Medulla oblongata (tissue), 1 donor: ENCODE data around the gene BCAS1.

Experiments used
- DNase-seq: peaks from one replicate; pipeline ENCODE4 v3.0.0-alpha.2; 2015; ENCODE audit errors: extremely low spot score

BCAS1 gene

DNA sequence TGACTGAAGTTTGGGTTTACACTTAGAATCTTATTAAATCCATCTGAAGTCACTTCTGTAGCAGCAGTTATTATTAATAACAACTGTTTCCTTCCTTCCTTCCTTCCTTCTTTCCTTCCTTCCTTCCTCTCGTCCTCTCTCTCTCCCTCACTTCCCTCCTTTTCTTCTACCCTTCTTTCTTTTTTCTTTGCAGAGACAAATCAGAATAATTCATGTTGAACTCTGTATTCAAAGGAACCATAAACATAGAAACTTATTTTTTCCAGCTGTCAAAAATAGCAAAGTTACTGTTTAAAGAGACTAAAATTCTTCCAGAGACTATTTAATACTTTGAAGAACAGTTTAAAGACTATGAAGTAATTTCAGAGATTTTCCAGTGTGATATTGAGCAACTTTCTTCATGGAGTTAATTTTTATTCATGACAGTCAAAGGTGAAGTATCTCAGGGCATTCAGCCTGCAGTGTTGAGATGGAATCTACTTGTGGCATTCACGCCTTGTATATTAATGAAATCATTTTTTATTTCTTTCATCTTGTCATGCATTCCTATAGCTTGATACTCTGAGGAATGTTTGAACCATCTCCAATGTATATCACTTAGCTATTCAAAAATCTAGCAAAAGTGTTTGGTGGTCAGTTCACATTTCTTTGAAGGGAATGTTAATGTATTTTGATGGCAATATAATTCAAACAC is 109.7 kb downstream of the BCAS1 start:
- DNase-seq, result no peak

DNA sequence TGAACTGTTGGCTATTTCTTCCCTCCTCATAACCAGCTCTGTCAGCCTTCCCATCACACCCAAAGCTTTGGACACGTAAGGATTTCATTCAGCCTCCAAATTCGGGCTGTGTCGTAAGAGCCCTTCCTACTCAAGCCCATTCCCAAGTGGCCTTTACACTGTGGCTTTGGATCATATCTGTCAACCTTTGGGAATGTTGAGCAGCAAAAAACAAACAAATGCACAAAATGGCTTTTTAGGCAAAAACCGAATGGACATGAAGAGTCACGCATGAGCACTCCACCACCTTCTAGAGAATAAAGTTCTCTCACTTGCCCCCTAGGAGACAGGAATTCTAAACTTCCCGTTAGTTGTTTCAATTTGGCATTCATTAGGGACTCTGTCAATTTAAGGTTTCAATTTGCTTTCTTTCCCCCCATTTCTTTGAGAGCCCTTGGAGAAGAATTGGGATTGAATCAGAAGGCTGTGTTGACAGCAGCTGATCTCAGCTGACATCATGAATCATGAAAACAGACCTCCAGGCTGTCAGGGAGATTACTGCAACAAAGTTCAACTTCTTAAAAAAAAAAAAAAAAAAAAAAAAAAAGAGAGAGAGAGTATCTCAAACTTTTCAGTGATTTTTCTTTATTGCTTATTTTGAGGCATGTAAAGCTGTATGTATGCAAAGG is 110.3 kb downstream of the BCAS1 start:
- no peak for DNase-seq

DNA sequence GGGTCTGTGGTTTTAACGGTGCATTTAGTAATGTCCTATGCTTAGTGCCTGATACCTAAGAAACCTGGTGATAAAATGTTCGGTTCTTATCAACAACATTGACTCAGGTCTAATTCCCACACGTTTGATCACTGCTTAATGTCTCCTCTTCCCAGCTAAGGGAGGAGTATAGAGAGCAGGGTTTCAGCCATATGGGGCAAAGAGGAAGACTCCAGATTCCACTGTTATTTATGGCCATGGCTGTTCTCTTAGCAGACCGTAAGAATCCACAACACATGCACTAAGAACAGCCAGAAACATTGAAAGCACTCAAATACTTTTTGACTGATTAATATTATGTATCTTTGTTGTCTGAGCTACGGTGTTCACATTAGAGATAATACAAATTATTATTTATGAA is 112.1 kb downstream of the BCAS1 start:
- DNase-seq, result no peak

DNA sequence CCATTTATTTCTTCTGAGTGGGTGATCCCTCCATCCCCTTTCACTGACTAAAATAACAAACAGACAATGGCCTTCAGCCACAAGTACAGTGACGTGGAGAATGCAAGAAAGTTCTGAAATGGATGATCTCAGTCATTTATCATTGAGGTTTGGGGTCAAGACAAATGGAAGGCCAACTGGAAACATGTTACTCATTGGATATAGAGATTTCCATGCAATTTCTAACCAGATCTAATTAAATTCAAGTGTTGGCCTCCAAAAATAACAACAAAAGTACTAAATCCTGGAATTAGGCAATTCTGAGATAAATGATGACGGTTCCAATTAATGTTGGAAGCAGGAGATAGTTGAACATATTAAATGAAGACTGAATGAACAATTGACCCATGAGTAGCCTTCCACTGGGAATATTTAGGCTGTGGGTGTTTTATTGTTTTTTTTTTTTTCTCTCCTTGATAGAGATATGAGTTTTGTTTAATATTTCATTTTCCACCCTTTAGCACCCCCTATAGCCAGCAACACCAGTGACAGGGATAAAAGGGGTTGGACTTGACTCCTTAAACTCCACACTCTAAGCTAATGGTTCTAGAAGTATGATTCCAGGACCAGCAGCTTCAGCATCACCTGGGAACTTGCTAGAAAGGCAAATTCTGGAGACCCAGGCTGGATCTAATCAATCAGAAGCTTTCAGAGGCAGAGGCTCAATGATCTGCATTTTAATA is 112.8 kb downstream of the BCAS1 start:
- DNase-seq, result no peak

DNA sequence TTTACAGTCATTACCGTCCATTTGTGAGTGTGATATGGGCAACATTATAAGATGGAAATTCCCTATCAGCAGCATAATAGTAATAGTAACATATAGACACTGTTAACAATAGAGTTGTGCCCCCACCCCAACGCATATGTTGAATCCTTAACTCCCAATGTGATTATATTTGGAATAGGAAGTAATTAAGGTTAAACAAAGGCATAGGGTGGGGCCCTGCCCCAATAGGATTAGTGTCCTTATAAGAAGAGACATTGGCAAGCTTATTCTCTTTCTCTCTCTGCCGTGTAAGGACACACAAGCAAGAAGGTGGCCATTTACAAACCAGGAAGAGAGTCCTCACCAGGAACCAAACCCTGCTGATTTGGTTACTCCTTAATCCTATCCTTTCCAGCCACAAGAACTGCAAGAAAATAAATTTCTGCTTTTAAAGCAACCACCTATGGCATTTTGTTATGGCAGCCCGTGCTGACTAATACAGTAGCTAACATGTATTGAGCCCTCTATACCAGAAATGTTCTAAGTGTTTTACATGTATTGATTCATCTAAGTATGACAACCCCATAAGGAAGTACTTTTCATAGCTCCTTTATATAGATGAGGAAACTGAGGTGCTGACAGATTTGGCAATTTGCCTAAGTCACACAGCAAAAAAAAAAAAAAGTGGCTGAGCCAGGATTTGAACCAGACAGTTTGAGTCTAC is 114.2 kb downstream of the BCAS1 start:
- no peak for DNase-seq

DNA sequence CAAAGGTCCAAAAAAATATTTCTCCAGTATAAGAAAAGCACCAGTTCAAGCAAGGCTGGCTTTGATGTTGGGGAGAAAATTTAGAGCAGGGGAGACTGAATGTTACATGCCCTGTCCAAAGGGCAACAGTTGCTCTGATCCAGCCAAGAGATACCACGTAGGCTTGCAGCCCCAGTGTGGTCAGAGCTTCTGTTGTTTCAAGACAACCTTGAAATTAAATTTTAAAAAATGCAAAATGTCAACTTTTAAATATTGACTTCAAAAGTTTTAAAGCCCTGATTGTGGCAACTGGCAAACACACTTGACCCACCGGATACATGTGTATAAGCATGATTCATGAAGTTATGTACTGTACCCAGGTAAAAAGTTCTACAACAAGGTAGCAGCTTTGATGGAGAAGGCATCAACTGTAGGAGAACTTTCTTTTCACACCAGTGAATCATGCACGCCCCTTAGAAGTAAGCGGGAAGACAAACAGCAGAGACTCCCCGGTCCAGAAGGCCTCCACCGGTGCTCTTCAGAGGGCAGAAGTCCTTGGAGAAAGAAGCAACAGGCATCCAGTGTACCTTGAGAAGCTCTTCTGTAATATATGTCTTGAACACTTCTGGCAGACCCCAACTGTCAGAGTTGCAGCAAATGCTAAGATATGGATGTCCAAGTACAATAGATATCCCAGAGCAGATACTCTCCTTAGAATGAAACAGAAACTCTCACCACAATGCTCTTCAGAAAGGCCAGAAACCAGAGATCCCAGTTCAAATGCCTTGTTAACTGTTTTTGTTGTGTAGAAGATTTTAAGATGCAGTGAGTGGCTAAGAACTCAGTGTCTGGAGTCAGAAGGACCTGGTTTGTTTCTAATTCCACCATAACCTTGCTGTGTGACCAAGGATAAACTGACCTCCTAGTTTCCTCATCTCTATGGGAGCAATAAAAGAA is 115.4 kb downstream of the BCAS1 start:
- DNase-seq, result no peak

DNA sequence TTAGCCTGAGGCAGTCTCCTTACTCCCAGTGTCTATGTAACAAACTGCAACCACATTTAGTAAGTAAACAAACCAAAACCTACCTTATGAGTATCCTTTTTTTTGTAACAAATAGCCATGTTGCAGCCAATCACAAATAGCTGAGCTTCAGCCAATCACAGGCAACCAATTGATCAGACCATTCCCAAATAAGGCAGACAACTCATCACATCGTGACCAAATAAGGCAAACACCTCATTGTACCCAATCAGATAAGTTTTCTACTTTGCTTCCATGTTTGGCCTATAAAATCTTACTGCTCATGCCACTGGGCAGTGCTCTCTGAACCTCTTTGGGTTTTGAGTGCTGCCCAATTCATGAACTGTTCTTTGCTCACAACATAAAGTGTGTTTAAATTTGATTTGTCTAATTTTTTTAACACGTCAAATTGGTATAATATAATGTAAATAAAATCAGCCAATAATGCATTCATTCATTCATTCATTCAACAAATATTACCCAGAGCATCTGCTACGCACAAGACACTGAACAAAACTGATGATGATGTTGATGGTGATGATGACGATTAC is 117.8 kb downstream of the BCAS1 start:
- DNase-seq, result no peak

DNA sequence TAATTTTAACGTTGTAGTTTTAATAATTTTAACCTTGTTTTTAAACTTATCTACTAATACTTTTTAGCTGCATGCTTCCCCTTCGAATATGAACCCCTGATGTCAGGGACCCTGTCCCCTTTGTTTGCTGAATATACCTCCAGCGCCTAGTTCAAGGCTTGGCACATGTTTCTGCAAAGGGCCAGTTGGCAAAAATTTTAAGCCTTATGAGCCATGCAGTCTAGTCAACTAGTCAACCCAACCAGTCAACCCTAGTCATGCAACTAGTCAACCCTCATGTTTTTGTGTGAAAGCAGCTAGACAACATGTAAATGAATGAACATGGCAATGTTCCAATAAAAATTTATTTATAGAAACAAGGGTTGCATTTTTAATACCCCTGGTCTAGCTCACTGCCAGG is 119.8 kb downstream of the BCAS1 start:
- DNase-seq, result no peak

DNA sequence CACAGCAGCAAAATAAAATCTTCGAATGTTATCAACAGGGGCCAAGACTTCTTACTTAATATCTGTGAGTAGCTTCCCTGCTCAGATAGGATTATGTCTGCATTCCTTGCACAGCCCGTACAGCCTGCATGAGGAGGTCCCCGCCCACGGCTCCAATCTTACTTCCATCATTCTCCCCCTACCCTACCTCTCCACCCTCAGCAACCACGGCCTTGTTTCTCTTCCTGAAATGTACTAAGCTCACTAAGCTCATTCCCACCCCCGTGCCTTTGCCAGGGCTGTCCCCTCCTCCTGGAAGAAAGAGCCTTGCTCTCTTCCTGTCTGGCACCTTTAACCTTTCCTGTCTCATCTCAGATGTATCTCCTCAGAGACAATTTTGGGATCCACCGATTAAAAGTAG is 120.4 kb downstream of the BCAS1 start:
- DNase-seq, result no peak

DNA sequence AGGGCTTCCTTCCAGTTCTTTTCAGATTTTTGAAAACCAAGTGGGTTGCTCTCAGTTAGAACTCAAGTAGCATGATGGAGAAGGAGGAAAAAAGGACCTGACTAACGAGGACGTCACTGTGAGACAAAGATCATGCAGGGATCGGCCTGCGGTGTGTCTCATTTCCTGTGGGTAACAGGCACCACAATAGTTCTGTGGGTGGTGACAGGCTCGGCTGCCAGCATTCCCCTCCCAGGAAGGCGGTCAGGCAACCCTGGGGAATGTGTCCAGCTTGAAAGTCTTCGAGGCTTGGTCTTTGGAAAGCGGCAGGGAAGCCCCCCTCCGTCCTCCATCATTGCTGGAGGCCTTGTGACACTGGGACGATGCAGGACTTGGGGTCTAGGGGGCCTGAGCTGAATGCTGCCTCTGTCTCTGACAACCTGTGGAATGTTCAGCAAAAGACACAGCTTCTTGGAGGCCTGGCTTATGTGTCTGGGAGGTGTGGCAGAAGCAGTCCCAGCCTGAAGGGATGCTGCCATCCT is 121.0 kb downstream of the BCAS1 start:
- DNase-seq, result peak; percentile 34

DNA sequence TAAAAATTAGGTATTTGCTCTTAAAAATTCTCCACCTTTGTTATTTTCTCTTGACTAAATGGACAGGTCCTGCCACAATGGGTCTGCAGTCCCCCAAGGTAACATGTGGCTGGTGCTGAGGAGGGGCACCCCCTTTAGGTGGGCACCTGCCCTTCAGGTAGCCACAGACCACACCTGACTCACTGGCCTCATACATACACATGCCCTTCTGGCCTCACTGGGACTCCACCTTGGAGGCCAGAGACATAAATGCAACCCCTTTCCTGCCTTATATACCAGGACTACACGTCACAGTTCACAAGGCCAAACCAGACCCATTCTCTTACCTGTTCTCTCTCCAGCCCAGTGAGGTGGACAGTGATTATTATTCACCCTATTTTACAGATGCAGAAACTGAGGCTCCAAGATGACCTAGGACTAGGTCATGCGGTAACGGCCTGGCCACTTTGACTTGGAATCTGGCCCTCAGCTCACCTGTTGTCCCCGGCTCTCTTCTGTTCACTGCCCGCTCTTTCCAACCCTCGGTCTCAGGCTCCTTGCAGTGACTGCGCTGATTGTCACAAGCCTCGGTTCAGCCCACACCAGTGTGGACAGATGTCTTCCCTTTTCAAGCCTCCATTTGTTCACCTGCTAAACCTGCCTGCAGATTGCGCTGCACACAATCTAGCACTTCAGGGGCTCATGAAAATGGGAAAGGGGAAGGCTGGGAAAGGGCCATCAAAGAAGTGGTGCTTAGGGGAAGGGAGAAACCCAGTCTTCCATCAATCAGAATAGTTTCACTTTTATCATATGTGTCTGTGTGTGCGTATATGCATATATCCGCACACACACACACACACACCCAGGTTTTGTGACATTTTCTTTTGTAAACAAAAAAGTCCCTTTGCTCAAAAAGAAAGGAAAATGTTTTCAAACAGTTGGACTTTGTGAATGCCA is 121.7 kb downstream of the BCAS1 start:
- DNase-seq, result no peak

DNA sequence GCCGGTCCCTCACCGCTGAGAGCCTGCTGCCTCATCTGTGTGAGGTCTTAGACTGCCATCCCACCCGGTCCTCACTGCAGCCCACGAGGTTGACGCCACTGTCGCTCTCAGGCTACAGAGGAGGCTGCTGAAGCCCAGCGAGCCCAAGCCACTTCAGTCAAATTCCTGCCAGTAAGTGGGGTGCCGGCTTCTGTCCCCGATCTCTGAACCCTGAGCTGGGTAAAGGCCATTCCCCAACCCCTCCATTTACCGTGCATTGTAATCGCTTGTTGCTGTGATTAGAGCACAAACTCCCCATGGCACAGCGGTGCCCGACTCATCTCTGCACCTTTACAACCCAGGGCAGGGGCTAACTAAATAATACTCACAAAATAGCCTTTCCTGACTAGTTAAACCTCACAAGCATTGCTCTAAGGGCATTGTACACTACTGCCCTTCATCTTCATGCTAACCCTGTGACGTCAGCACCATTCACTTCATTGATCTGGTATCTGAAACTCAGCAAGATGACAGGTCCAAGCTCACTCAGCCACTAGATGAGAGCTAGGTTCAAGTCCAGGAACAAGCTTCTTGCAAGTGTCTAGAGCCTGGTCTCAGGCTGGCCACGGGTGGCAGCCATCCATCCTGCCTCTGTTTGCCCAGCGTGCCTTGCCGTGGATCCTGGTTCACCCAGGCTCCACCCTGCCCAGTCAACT is 122.7 kb downstream of the BCAS1 start:
- no peak for DNase-seq

DNA sequence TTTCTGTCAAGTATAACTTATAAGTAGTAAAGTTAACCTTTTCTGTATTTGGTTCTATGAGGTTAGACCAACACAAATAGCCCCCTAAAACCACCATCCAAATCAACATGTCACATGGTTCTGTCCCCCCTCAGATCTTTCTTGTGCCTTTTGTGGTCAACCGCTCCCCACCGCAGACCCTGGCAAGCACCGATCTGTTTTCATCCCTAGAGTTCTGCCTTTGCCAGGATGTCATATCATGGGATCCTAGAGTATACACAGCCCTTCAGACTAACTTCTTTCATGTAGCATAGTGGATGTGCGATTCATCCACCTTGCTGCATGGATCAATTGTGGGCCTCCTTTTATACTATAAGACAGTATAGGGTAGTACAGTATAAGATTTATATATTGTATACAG is 124.3 kb downstream of the BCAS1 start:
- no peak for DNase-seq

DNA sequence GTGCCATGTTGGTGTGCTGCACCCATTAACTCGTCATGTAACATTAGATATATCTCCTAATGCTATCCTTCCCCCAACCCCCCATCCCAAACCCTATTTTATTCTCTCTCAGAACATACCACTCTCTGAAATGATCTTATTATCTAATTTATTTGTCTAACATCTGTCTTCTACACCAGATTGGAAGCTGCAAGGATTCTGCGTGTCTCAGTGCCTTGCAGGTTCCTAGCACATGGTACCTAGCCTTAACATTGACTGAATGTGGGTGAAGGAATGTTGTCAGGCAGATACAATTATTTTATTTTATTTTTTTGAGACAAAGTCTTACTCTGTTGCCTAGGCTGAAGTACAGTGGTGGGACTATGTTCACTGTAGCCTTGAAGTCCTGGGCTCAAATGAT is 124.9 kb downstream of the BCAS1 start:
- no peak for DNase-seq

DNA sequence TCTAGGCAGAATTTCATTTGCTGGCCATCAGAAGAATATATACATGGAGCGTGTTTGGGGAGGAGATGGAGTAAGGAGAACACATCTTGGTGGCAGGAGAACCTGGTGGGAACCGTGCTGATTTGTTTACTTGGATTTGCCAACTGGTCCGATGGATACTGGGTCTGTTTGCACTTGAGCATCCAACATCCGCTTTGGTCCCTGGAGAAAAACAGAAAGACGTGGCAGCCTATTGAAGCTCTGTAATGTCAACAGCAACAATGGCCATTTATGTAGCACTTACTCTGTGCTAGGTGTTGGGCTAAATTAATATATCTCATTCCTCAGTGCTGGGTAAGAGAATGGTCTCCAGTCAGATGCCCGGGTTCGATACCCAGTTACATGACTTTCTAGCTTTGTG is 125.6 kb downstream of the BCAS1 start:
- DNase-seq, result no peak

DNA sequence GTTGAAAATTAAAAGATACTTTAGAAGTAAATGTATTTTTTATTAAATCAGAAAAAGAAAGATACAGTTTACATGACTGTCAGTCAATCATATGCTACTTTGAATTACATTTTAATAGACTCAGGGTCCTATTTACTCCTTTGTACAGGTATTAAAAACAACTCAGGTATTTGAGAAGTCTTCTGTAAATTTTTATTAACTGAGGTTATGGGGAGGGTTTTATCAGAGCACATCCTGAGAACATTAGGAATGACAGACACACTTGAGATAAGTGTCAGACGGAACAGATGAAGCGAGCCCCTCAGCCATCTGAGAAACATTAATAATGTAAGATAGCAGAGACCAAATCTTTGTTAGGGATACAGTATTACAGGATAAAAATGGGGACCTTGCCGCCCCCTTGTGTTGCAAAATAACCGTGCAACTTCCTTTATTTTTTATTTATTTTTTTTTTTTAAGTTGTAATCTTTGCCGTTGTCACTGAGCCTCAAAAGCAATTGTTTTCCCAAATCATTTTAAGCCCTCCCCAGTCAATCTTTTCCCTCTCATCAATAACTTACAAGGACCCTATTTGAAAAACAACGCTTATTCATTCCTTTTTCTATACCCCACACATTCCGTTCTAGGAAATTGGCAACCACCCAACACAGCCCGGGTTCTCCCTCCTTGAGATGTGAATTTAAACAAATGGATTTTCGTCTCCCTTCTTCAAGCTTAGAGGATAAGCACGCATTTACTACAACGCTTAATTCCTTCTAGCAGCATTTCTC is 126.7 kb downstream of the BCAS1 start:
- DNase-seq, result peak; percentile 42

DNA sequence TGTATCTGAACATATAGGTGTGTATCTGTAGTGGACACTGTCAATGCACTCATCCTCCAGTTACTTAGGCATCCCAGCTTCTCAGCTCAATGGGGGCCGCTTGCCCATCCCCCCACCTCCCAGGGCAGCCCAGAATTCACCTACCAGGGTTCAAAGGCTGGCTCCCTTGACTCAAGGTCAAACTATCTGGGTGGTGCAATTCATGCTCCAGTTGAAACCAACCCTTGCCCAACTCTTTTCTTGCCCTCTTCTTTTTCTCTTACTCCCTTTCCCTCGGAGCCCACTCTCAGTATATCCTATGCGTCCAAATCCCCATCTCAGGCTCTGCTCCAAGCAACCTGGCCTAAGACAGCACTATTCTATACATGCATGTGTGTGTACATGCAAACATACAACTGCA is 127.4 kb downstream of the BCAS1 start:
- no peak for DNase-seq

DNA sequence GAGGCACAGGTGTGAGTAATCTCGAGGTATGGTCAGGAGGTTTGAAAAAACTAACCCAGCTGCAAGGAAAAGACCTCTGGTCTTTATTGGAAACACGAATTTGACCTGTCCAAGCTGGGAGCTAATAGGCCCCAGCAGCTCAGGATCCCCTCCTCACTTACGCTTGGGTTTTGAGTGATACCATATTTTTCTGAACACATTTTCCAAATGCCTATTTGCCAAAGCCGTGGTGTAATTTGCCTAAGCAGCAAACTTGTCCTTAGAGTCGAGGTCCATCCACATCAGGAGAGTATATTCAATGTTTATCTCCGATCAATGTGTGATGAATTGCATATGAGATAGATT is 128.0 kb downstream of the BCAS1 start:
- no peak for DNase-seq
